IPS-15b (cell line): ENCODE measurements around the gene VRTN.

ENCODE experiments used
- H3K27me3 ChIP-seq: one replicate; pipeline ENCODE4 v1.6.1; 2013; ENCODE audit warnings: low read length; ENCODE audit not compliant: control insufficient read depth, insufficient read depth
- H3K36me3 ChIP-seq: one replicate; pipeline ENCODE4 v1.6.1; 2013; ENCODE audit warnings: low read length; ENCODE audit not compliant: control insufficient read depth, insufficient read depth
- H3K4me1 ChIP-seq: one replicate; pipeline ENCODE4 v1.6.1; 2013; ENCODE audit warnings: mild to moderate bottlenecking, low read length; ENCODE audit not compliant: control insufficient read depth, insufficient read depth
- H3K4me3 ChIP-seq: one replicate; pipeline ENCODE4 v1.5.1; 2013; ENCODE audit warnings: low read depth, low read length
- H3K9ac ChIP-seq: one replicate; pipeline ENCODE4 v1.6.1; 2013; ENCODE audit warnings: low read depth, mild to moderate bottlenecking, low read length
- H3K9me3 ChIP-seq: one replicate; pipeline ENCODE4 v1.6.1; 2013; ENCODE audit warnings: mild to moderate bottlenecking, low read length; ENCODE audit not compliant: control insufficient read depth, insufficient read depth

Gene VRTN

GRCh38 chr14:74348241-74348734 lies at the start of gene VRTN:
Gene VRTN (plus strand): TSS chr14:74348471. CDS start chr14:74356784, 8,313 bp downstream.
- H3K4me1 ChIP-seq = peaks cover 9% of the 10 kb centered on the region
- H3K27me3 ChIP-seq = no peaks in the 10 kb centered on the region
- H3K9me3 ChIP-seq = no peaks in the 10 kb centered on the region
- H3K9ac ChIP-seq = peak within 1 kb of the TSS; percentile 99
- H3K36me3 ChIP-seq = no peaks in the 10 kb centered on the region
- peak within 1 kb of the TSS; percentile 94 for H3K4me3 ChIP-seq

- Histone ChIP-seq H3K4me3 (no peak overlapping the region), H3K36me3 (peaks cover 29% of the 10 kb centered on the region), H3K9me3 (no peaks in the 10 kb centered on the region), H3K4me1 (no peaks in the 10 kb centered on the region), H3K9ac (no peak overlapping the region), H3K27me3 (no peaks in the 10 kb centered on the region)
Measured at GRCh38 chr14:74299061-74299545, 49.2 kb upstream of the VRTN start.

- peaks cover 19% of the 10 kb centered on the region for H3K36me3 ChIP-seq
- no peaks in the 10 kb centered on the region for H3K27me3 ChIP-seq
- no peaks in the 10 kb centered on the region for H3K9me3 ChIP-seq
- no peaks in the 10 kb centered on the region for H3K4me1 ChIP-seq
- H3K9ac ChIP-seq = peak overlapping the region; percentile 71
- H3K4me3 ChIP-seq = peak overlapping the region; percentile 77
Measured at GRCh38 chr14:74301594-74302151, 46.6 kb upstream of the VRTN start.

GRCh38 chr14:74302152-74302628 lies 46.1 kb upstream of the VRTN start:
- Histone ChIP-seq H3K4me3 (peak overlapping the region; percentile 77), H3K4me1 (no peaks in the 10 kb centered on the region), H3K27me3 (no peaks in the 10 kb centered on the region), H3K36me3 (peaks cover 15% of the 10 kb centered on the region), H3K9ac (peak overlapping the region; percentile 71), H3K9me3 (no peaks in the 10 kb centered on the region)

GRCh38 chr14:74302634-74303569 lies 45.4 kb upstream of the VRTN start, which contains the start of gene ABCD4:
Gene ABCD4 (minus strand): TSS chr14:74302934. CDS start chr14:74302912, 22 bp downstream.
- Histone ChIP-seq H3K9me3 (no peaks in the 10 kb centered on the region), H3K27me3 (no peaks in the 10 kb centered on the region), H3K36me3 (peaks cover 12% of the 10 kb centered on the region), H3K4me3 (peak within 1 kb of the TSS; percentile 77), H3K4me1 (no peaks in the 10 kb centered on the region), H3K9ac (peak within 1 kb of the TSS; percentile 71)

GRCh38 chr14:74308695-74309094 lies 39.6 kb upstream of the VRTN start:
- Histone ChIP-seq H3K9ac (no peak overlapping the region), H3K4me3 (no peak overlapping the region), H3K9me3 (no peaks in the 10 kb centered on the region), H3K36me3 (no peaks in the 10 kb centered on the region), H3K27me3 (no peaks in the 10 kb centered on the region), H3K4me1 (no peaks in the 10 kb centered on the region)

- H3K4me3 ChIP-seq = no peak overlapping the region
- no peak overlapping the region for H3K9ac ChIP-seq
- no peaks in the 10 kb centered on the region for H3K4me1 ChIP-seq
- no peaks in the 10 kb centered on the region for H3K9me3 ChIP-seq
- no peaks in the 10 kb centered on the region for H3K36me3 ChIP-seq
- H3K27me3 ChIP-seq = no peaks in the 10 kb centered on the region
Measured at GRCh38 chr14:74309125-74310022, 38.9 kb upstream of the VRTN start.

- Histone ChIP-seq H3K27me3 (no peaks in the 10 kb centered on the region), H3K9ac (no peak overlapping the region), H3K4me3 (no peak overlapping the region), H3K4me1 (no peaks in the 10 kb centered on the region), H3K36me3 (no peaks in the 10 kb centered on the region), H3K9me3 (no peaks in the 10 kb centered on the region)
Measured at GRCh38 chr14:74312161-74312560, 36.1 kb upstream of the VRTN start.

GRCh38 chr14:74313601-74314000 lies 34.7 kb upstream of the VRTN start:
- Histone ChIP-seq H3K9me3 (no peaks in the 10 kb centered on the region), H3K36me3 (no peaks in the 10 kb centered on the region), H3K4me1 (no peaks in the 10 kb centered on the region), H3K9ac (no peak overlapping the region), H3K27me3 (no peaks in the 10 kb centered on the region), H3K4me3 (no peak overlapping the region)

- Histone ChIP-seq H3K4me3 (no peak overlapping the region), H3K9me3 (no peaks in the 10 kb centered on the region), H3K9ac (no peak overlapping the region), H3K36me3 (no peaks in the 10 kb centered on the region), H3K27me3 (no peaks in the 10 kb centered on the region), H3K4me1 (no peaks in the 10 kb centered on the region)
Measured at GRCh38 chr14:74314576-74314975, 33.7 kb upstream of the VRTN start.

GRCh38 chr14:74324931-74325361 lies 23.3 kb upstream of the VRTN start:
- Histone ChIP-seq H3K36me3 (no peaks in the 10 kb centered on the region), H3K4me1 (peaks cover 21% of the 10 kb centered on the region), H3K9ac (peak overlapping the region; percentile 26)

More at GRCh38 chr14:74324931-74325361, 23.3 kb upstream of the VRTN start:
- Histone ChIP-seq H3K27me3 (no peaks in the 10 kb centered on the region), H3K4me3 (no peak overlapping the region), H3K9me3 (no peaks in the 10 kb centered on the region)
